Fibroblast of lung (primary cell): ENCODE results near the gene MACROD2.

Experiments
- EZH2 ChIP-seq: IDR thresholded peaks from 2 replicates; pipeline ENCODE4 v1.5.1; 2012; ENCODE audit warnings: low read length, control low read depth, mild to moderate bottlenecking; ENCODE audit errors: missing control alignments
- TF ChIP-seq, protein P1 (sequence below), 2 donors: IDR thresholded peaks in 1 of 2; conservative IDR thresholded peaks in 1 of 2; 1 replicate in 1 of 2; 2 replicates in 1 of 2; pipeline ENCODE4 v1.5.1; 2011 to 2012; ENCODE audit warnings: low read length in 2 of 2, control low read depth in 1 of 2, inconsistent platforms in 1 of 2, low read depth in 1 of 2, mild to moderate bottlenecking in 1 of 2

DNA sequence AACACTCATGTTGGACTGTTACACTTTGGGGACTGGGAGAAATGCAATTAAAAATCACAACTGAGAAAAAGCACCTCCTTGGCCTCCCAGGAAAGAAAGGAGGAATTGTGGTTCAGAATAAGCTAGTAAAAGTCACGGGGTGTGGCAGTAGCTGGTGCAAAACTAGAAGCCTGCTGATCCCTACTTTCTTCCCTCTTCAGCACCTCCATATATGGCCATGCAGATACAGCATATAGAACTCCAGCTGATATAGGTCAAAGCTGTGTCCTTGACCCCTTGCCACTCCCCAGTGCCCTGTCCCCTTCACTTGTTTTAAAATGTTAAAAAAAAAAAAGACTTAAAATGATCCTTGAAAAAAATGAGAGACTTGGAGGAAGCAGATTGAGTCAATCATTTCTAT is 347.6 kb downstream of the MACROD2 start:
- TF ChIP-seq, protein P1, sequence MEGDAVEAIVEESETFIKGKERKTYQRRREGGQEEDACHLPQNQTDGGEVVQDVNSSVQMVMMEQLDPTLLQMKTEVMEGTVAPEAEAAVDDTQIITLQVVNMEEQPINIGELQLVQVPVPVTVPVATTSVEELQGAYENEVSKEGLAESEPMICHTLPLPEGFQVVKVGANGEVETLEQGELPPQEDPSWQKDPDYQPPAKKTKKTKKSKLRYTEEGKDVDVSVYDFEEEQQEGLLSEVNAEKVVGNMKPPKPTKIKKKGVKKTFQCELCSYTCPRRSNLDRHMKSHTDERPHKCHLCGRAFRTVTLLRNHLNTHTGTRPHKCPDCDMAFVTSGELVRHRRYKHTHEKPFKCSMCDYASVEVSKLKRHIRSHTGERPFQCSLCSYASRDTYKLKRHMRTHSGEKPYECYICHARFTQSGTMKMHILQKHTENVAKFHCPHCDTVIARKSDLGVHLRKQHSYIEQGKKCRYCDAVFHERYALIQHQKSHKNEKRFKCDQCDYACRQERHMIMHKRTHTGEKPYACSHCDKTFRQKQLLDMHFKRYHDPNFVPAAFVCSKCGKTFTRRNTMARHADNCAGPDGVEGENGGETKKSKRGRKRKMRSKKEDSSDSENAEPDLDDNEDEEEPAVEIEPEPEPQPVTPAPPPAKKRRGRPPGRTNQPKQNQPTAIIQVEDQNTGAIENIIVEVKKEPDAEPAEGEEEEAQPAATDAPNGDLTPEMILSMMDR (conservative IDR thresholded peaks at IDR 0.05 in 1 of 2, IDR thresholded peaks at IDR 0.05 in 1 of 2; ENCODE audit: low read depth in 1 of 2, low read length in 2 of 2), result no peak
- TF ChIP-seq EZH2, result no peak
